HEK293 (cell line): Measurements from ENCODE around the gene PROB1.

Source experiments
- GLI2 ChIP-seq: fragments of 450-650 bp; formaldehyde crosslinking; IDR thresholded peaks from 2 replicates; pipeline ENCODE4; 2017; ENCODE audit warnings: missing biosample characterization, missing genetic modification characterization, low read depth, borderline replicate concordance
- GLIS2 ChIP-seq: fragments of 450-650 bp; formaldehyde crosslinking; IDR thresholded peaks from 2 replicates; pipeline ENCODE4 v1.5.1; 2016; ENCODE audit warnings: missing biosample characterization, missing genetic modification characterization
- KLF10 ChIP-seq: fragments of 450-650 bp; IDR thresholded peaks from 2 replicates; pipeline ENCODE4 v1.5.1; 2018; ENCODE audit warnings: missing biosample characterization, mild to moderate bottlenecking, missing genetic modification characterization
- KLF9 ChIP-seq: fragments of 450-650 bp; formaldehyde crosslinking; IDR thresholded peaks from 2 replicates; pipeline ENCODE4 v1.5.1; 2016; ENCODE audit warnings: missing biosample characterization, missing genetic modification characterization, low read depth
- MZF1 ChIP-seq: fragments of 450-650 bp; formaldehyde crosslinking; IDR thresholded peaks from 2 replicates; pipeline ENCODE4 v1.5.1; 2017; ENCODE audit warnings: missing biosample characterization, missing genetic modification characterization, borderline replicate concordance
- SP2 ChIP-seq: fragments of 450-650 bp; formaldehyde crosslinking; IDR thresholded peaks from 2 replicates; pipeline ENCODE4 v1.5.1; 2016; ENCODE audit warnings: missing biosample characterization, missing genetic modification characterization
- TCF7L2 ChIP-seq: IDR thresholded peaks from 2 replicates; pipeline ENCODE4 v1.6.1; 2011; ENCODE audit warnings: low read depth, mild to moderate bottlenecking, inconsistent platforms, low read length, moderate library complexity, borderline replicate concordance
- ZBTB21 ChIP-seq: fragments of 450-650 bp; formaldehyde crosslinking; IDR thresholded peaks from 2 replicates; pipeline ENCODE4 v1.5.1; 2017; ENCODE audit warnings: missing biosample characterization, missing genetic modification characterization
- ZNF10 ChIP-seq: fragments of 450-650 bp; formaldehyde crosslinking; IDR thresholded peaks from 2 replicates; pipeline ENCODE4 v1.5.1; 2017; ENCODE audit warnings: missing biosample characterization, missing genetic modification characterization
- ZNF132 ChIP-seq: fragments of 450-650 bp; formaldehyde crosslinking; IDR thresholded peaks from 2 replicates; pipeline ENCODE4 v1.5.1; 2017; ENCODE audit warnings: missing biosample characterization, missing genetic modification characterization, borderline replicate concordance
- ZNF138 ChIP-seq: fragments of 450-650 bp; formaldehyde crosslinking; IDR thresholded peaks from 2 replicates; pipeline ENCODE4 v1.5.1; 2016; ENCODE audit warnings: missing biosample characterization, missing genetic modification characterization, borderline replicate concordance
- ZNF266 ChIP-seq: fragments of 450-650 bp; formaldehyde crosslinking; IDR thresholded peaks from 2 replicates; pipeline ENCODE4 v1.5.1; 2016; ENCODE audit warnings: missing biosample characterization, missing genetic modification characterization, low read depth
- ZNF341 ChIP-seq: fragments of 450-650 bp; formaldehyde crosslinking; IDR thresholded peaks from 2 replicates; pipeline ENCODE4; 2016; ENCODE audit warnings: low read depth, missing biosample characterization, missing genetic modification characterization
- ZNF354C ChIP-seq: fragments of 450-650 bp; formaldehyde crosslinking; IDR thresholded peaks from 2 replicates; pipeline ENCODE4 v1.5.1; 2016; ENCODE audit warnings: missing biosample characterization, missing genetic modification characterization, low read depth, borderline replicate concordance
- ZNF391 ChIP-seq: fragments of 450-650 bp; formaldehyde crosslinking; IDR thresholded peaks from 2 replicates; pipeline ENCODE4 v1.5.1; 2016; ENCODE audit warnings: low read depth, missing biosample characterization, missing genetic modification characterization, borderline replicate concordance
- ZNF394 ChIP-seq: fragments of 450-650 bp; formaldehyde crosslinking; IDR thresholded peaks from 2 replicates; pipeline ENCODE4 v1.5.1; 2016; ENCODE audit warnings: missing biosample characterization, missing genetic modification characterization, mild to moderate bottlenecking, moderate library complexity, borderline replicate concordance
- ZNF404 ChIP-seq: fragments of 450-650 bp; formaldehyde crosslinking; IDR thresholded peaks from 2 replicates; pipeline ENCODE4 v1.5.1; 2017; ENCODE audit warnings: missing biosample characterization, missing genetic modification characterization
- ZNF426 ChIP-seq: fragments of 450-650 bp; formaldehyde crosslinking; IDR thresholded peaks from 2 replicates; pipeline ENCODE4 v1.5.1; 2017; ENCODE audit warnings: missing biosample characterization, missing genetic modification characterization, mild to moderate bottlenecking, inconsistent platforms, moderate library complexity
- ZNF48 ChIP-seq: fragments of 450-650 bp; formaldehyde crosslinking; IDR thresholded peaks from 2 replicates; pipeline ENCODE4 v1.5.1; 2016; ENCODE audit warnings: missing biosample characterization, missing genetic modification characterization
- ZNF555 ChIP-seq: fragments of 450-650 bp; formaldehyde crosslinking; conservative IDR thresholded peaks from 2 replicates; pipeline ENCODE4 v1.5.1; 2017; ENCODE audit warnings: missing biosample characterization, mild to moderate bottlenecking, missing genetic modification characterization, inconsistent platforms
- ZNF610 ChIP-seq: fragments of 450-650 bp; formaldehyde crosslinking; IDR thresholded peaks from 2 replicates; pipeline ENCODE4 v1.5.1; 2016; ENCODE audit warnings: missing biosample characterization, missing genetic modification characterization, borderline replicate concordance
- ZNF654 ChIP-seq: fragments of 450-650 bp; formaldehyde crosslinking; IDR thresholded peaks from 2 replicates; pipeline ENCODE4 v1.5.1; 2016; ENCODE audit warnings: low read depth, missing biosample characterization, missing genetic modification characterization
- ZNF658 ChIP-seq: fragments of 450-650 bp; formaldehyde crosslinking; IDR thresholded peaks from 2 replicates; pipeline ENCODE4; 2016; ENCODE audit warnings: missing biosample characterization, missing genetic modification characterization
- ZNF76 ChIP-seq: fragments of 450-650 bp; formaldehyde crosslinking; IDR thresholded peaks from 2 replicates; pipeline ENCODE4; 2016; ENCODE audit warnings: low read depth, missing biosample characterization, missing genetic modification characterization, borderline replicate concordance
- ZNF768 ChIP-seq: fragments of 450-650 bp; formaldehyde crosslinking; IDR thresholded peaks from 2 replicates; pipeline ENCODE4 v1.5.1; 2018; ENCODE audit warnings: missing biosample characterization, mild to moderate bottlenecking, missing genetic modification characterization
- ZNF791 ChIP-seq: fragments of 450-650 bp; formaldehyde crosslinking; IDR thresholded peaks from 2 replicates; pipeline ENCODE4 v1.5.1; 2016; ENCODE audit warnings: missing biosample characterization, missing genetic modification characterization
- TF ChIP-seq, protein P1 (sequence below): fragments of 450-650 bp; formaldehyde crosslinking; optimal IDR thresholded peaks from 2 replicates; pipeline ENCODE3; 2016; ENCODE audit warnings: missing biosample characterization, mild to moderate bottlenecking, missing genetic modification characterization
- TF ChIP-seq, protein P2 (sequence below): fragments of 450-650 bp; formaldehyde crosslinking; IDR thresholded peaks from 2 replicates; pipeline ENCODE4 v1.5.1; 2016; ENCODE audit warnings: missing biosample characterization, missing genetic modification characterization
- TF ChIP-seq, protein P3 (sequence below): fragments of 450-650 bp; formaldehyde crosslinking; IDR thresholded peaks from 2 replicates; pipeline ENCODE4 v1.5.1; 2016; ENCODE audit warnings: missing biosample characterization, missing genetic modification characterization
- TF ChIP-seq, protein P4 (sequence below): fragments of 450-650 bp; formaldehyde crosslinking; IDR thresholded peaks from 2 replicates; pipeline ENCODE4 v1.5.1; 2016; ENCODE audit warnings: missing biosample characterization, missing genetic modification characterization

Gene PROB1

DNA sequence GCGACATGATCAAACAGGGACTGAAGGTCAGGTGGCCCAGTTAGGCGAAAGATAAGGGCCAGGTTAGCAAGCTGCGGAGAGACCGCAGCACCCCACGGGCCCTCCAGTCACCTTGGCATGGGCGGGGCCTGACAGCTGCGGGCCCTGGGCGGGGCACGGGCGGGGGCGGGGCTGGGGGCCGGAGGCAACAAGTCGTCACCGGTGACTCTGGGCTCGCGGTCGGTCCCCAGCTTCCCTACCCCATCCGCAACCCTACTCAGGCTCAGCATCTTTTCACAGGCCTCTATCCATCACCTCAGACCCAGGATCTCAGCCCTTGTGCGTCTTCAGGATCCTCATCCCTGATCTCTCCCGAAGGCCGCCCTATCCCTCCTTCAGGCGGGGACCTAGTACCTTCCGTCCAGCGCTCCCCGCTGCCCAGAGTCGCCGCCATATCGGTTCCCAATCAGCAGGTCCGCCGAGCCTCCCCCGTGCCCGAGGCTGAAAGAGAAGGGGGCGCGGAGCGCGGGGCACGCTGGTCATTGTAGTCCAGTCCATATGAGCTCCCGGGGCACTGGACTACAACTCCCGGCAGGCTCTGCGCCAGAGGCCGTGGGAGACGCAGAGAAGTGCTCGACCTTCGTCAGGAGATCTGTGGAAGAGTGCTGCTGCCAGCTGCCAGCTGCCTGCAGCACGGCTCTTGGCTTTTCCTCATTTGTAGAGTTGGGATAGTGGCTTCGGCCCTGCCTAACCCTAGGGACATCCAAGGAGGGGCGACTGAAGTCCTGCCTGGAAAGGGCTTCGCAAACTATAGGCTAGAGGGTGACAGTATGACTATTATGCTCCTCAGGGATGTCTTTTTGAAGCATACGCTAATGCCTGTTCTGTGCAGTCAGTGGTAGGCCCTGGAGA is 44.4 kb upstream of the PROB1 start, which contains the start of gene DNAJC18 (continued):
- TF ChIP-seq, protein P1, sequence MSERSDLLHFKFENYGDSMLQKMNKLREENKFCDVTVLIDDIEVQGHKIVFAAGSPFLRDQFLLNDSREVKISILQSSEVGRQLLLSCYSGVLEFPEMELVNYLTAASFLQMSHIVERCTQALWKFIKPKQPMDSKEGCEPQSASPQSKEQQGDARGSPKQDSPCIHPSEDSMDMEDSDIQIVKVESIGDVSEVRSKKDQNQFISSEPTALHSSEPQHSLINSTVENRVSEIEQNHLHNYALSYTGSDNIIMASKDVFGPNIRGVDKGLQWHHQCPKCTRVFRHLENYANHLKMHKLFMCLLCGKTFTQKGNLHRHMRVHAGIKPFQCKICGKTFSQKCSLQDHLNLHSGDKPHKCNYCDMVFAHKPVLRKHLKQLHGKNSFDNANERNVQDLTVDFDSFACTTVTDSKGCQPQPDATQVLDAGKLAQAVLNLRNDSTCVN (tag by site-specific recombination): peak; percentile 96
- TF ChIP-seq ZNF391 (tag by site-specific recombination) (no peak), ZNF426 (tag by site-specific recombination) (no peak), ZNF404 (no peak), KLF9 (tag by site-specific recombination) (peak; percentile 88), GLI2 (no peak), ZNF610 (peak; percentile 87), ZNF658 (no peak), ZNF768 (no peak), KLF10 (tag by site-specific recombination) (peak; percentile 94), ZNF138 (no peak), ZNF132 (tag by site-specific recombination) (no peak), SP2 (tag by site-specific recombination) (peak; percentile 41; the same call in 1 of the 2 replicates), MZF1 (tag by site-specific recombination) (peak; percentile 68; the same call in 1 of the 2 replicates), ZNF48 (tag by site-specific recombination) (no peak), ZNF654 (no peak), ZNF354C (tag by site-specific recombination) (no peak), ZNF555 (tag by site-specific recombination) (no peak), ZNF266 (no peak), ZNF791 (tag by site-specific recombination) (no peak), ZNF76 (tag by site-specific recombination) (peak; percentile 99), ZNF10 (peak; percentile 34; the same call in 1 of the 2 replicates), ZNF394 (tag by site-specific recombination) (peak; percentile 22; the same call in 1 of the 2 replicates), ZBTB21 (peak; percentile 91), TCF7L2 (no peak), GLIS2 (tag by site-specific recombination) (peak; percentile 34; the same call in 1 of the 2 replicates), ZNF341 (peak; percentile 93)
- TF ChIP-seq, protein P2, sequence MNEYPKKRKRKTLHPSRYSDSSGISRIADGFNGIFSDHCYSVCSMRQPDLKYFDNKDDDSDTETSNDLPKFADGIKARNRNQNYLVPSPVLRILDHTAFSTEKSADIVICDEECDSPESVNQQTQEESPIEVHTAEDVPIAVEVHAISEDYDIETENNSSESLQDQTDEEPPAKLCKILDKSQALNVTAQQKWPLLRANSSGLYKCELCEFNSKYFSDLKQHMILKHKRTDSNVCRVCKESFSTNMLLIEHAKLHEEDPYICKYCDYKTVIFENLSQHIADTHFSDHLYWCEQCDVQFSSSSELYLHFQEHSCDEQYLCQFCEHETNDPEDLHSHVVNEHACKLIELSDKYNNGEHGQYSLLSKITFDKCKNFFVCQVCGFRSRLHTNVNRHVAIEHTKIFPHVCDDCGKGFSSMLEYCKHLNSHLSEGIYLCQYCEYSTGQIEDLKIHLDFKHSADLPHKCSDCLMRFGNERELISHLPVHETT (tag by site-specific recombination): no peak; the same call in 1 of the 2 replicates
- TF ChIP-seq, protein P3, sequence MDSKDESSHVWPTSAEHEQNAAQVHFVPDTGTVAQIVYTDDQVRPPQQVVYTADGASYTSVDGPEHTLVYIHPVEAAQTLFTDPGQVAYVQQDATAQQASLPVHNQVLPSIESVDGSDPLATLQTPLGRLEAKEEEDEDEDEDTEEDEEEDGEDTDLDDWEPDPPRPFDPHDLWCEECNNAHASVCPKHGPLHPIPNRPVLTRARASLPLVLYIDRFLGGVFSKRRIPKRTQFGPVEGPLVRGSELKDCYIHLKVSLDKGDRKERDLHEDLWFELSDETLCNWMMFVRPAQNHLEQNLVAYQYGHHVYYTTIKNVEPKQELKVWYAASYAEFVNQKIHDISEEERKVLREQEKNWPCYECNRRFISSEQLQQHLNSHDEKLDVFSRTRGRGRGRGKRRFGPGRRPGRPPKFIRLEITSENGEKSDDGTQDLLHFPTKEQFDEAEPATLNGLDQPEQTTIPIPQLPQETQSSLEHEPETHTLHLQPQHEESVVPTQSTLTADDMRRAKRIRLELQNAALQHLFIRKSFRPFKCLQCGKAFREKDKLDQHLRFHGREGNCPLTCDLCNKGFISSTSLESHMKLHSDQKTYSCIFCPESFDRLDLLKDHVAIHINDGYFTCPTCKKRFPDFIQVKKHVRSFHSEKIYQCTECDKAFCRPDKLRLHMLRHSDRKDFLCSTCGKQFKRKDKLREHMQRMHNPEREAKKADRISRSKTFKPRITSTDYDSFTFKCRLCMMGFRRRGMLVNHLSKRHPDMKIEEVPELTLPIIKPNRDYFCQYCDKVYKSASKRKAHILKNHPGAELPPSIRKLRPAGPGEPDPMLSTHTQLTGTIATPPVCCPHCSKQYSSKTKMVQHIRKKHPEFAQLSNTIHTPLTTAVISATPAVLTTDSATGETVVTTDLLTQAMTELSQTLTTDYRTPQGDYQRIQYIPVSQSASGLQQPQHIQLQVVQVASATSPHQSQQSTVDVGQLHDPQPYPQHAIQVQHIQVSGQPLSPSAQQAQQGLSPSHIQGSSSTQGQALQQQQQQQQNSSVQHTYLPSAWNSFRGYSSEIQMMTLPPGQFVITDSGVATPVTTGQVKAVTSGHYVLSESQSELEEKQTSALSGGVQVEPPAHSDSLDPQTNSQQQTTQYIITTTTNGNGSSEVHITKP (tag by site-specific recombination): peak; percentile 96
- TF ChIP-seq, protein P4, sequence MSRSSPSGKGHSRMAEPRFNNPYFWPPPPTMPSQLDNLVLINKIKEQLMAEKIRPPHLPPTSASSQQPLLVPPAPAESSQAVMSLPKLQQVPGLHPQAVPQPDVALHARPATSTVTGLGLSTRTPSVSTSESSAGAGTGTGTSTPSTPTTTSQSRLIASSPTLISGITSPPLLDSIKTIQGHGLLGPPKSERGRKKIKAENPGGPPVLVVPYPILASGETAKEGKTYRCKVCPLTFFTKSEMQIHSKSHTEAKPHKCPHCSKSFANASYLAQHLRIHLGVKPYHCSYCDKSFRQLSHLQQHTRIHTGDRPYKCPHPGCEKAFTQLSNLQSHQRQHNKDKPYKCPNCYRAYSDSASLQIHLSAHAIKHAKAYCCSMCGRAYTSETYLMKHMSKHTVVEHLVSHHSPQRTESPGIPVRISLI: no peak
